Measurements from ENCODE around the gene COASY.

DNA sequence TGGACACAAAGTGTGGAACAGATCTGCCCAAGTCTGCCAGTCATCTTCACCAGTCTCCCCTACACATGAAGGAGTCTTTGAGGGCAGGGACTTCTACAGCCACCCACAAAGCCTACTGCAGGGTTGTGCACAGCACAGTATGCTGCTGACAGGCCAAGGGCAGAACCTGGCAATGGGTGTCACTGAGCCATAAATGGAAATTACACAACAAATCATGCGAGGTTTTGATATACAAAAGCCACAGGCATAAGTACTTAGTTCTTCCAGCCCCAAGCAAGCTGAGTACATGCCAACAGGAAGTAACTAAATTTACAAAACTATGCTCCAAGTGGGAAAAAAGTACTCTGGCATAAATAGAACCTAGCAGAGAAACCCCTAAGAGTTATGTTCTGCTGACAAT lies 23.4 kb downstream of the COASY start:
- TF ChIP-seq, protein P1, sequence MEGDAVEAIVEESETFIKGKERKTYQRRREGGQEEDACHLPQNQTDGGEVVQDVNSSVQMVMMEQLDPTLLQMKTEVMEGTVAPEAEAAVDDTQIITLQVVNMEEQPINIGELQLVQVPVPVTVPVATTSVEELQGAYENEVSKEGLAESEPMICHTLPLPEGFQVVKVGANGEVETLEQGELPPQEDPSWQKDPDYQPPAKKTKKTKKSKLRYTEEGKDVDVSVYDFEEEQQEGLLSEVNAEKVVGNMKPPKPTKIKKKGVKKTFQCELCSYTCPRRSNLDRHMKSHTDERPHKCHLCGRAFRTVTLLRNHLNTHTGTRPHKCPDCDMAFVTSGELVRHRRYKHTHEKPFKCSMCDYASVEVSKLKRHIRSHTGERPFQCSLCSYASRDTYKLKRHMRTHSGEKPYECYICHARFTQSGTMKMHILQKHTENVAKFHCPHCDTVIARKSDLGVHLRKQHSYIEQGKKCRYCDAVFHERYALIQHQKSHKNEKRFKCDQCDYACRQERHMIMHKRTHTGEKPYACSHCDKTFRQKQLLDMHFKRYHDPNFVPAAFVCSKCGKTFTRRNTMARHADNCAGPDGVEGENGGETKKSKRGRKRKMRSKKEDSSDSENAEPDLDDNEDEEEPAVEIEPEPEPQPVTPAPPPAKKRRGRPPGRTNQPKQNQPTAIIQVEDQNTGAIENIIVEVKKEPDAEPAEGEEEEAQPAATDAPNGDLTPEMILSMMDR (IDR thresholded peaks at IDR 0.05), result no peak
- TF ChIP-seq ZFX (IDR thresholded peaks at IDR 0.05; ENCODE audit: borderline replicate concordance), result no peak
